Osteocyte (in vitro differentiated cells): ENCODE measurements around the gene MYO5B. TPM values are rescaled to one million over a fixed set of nuclear protein-coding genes. Genes with fewer than 3 reads are reported as not detected.

Experiments
- DNase-seq: peaks from one replicate; pipeline ENCODE4 v3.0.0; 2021; ENCODE audit warnings: mixed read lengths; ENCODE audit not compliant: unreplicated experiment; ENCODE audit errors: extremely low spot score
- H3K27ac Mint-ChIP-seq: one replicate; pipeline ENCODE4 v1.8.0; 2021; ENCODE audit warnings: mild to moderate bottlenecking, mixed read lengths; ENCODE audit not compliant: unreplicated experiment
- H3K27me3 Mint-ChIP-seq: one replicate; pipeline ENCODE4 v1.8.0; 2021; ENCODE audit warnings: mixed read lengths; ENCODE audit not compliant: unreplicated experiment
- H3K36me3 Mint-ChIP-seq: one replicate; pipeline ENCODE4 v1.8.0; 2021; ENCODE audit warnings: mixed read lengths; ENCODE audit not compliant: unreplicated experiment
- H3K4me1 Mint-ChIP-seq: one replicate; pipeline ENCODE4 v1.8.0; 2021; ENCODE audit warnings: mixed read lengths; ENCODE audit not compliant: unreplicated experiment
- H3K4me3 Mint-ChIP-seq: one replicate; pipeline ENCODE4 v1.8.0; 2021; ENCODE audit warnings: mild to moderate bottlenecking, moderate library complexity, mixed read lengths; ENCODE audit not compliant: unreplicated experiment
- H3K9me3 Mint-ChIP-seq: one replicate; pipeline ENCODE4 v1.8.0; 2021; ENCODE audit warnings: mixed read lengths; ENCODE audit not compliant: unreplicated experiment
- CTCF ChIP-seq: fragments of 200-600 bp; sonication (generic); IDR thresholded peaks from 2 replicates; pipeline ENCODE4 v1.5.0; 2021; ENCODE audit warnings: antibody characterized with exemption, mild to moderate bottlenecking, moderate library complexity
- total RNA-seq: library from RNA; stranded (reverse); gene quantifications from 2 replicates; pipeline ENCODE4 v1.2.1, GENCODE V29; 2021

Gene MYO5B
- total RNA-seq, 1 donor from 2014 or later: not detected

- Mint-ChIP-seq H3K4me3 (no peak overlapping the region), H3K27me3 (peaks cover 5% of the 10 kb centered on the region), H3K4me1 (no peaks in the 10 kb centered on the region), H3K9me3 (peaks cover 3% of the 10 kb centered on the region), H3K36me3 (no peaks in the 10 kb centered on the region), H3K27ac (no peak overlapping the region)
- no peak for TF ChIP-seq CTCF
- DNase-seq: no peak
These were observed 143.7 kb downstream of the MYO5B start for GRCh38 chr18:50051288-50051687.

- Mint-ChIP-seq H3K27ac (no peak overlapping the region), H3K4me1 (no peaks in the 10 kb centered on the region), H3K4me3 (no peak overlapping the region), H3K9me3 (no peaks in the 10 kb centered on the region), H3K27me3 (peaks cover 12% of the 10 kb centered on the region), H3K36me3 (no peaks in the 10 kb centered on the region)
- no peak for DNase-seq
- no peak for TF ChIP-seq CTCF
These were observed 149.8 kb downstream of the MYO5B start for GRCh38 chr18:50045126-50045525.

GRCh38 chr18:50044402-50044801 is 150.5 kb downstream of the MYO5B start:
- Mint-ChIP-seq H3K9me3 (no peaks in the 10 kb centered on the region), H3K4me1 (no peaks in the 10 kb centered on the region), H3K27me3 (peaks cover 12% of the 10 kb centered on the region), H3K36me3 (no peaks in the 10 kb centered on the region), H3K27ac (no peak overlapping the region), H3K4me3 (no peak overlapping the region)
- no peak for TF ChIP-seq CTCF
- DNase-seq: no peak

GRCh38 chr18:50042611-50043010 is 152.3 kb downstream of the MYO5B start:
- no peak for TF ChIP-seq CTCF
- peaks cover 12% of the 10 kb centered on the region for H3K27me3 Mint-ChIP-seq
- H3K9me3 Mint-ChIP-seq: no peaks in the 10 kb centered on the region
- H3K27ac Mint-ChIP-seq: no peak overlapping the region
- DNase-seq: no peak
- H3K4me1 Mint-ChIP-seq: no peaks in the 10 kb centered on the region
- no peaks in the 10 kb centered on the region for H3K36me3 Mint-ChIP-seq
- H3K4me3 Mint-ChIP-seq: no peak overlapping the region

- TF ChIP-seq CTCF: no peak
- no peak overlapping the region for H3K4me3 Mint-ChIP-seq
- no peaks in the 10 kb centered on the region for H3K9me3 Mint-ChIP-seq
- no peak for DNase-seq
- H3K4me1 Mint-ChIP-seq: no peaks in the 10 kb centered on the region
- H3K36me3 Mint-ChIP-seq: no peaks in the 10 kb centered on the region
- H3K27me3 Mint-ChIP-seq: peaks cover 8% of the 10 kb centered on the region
- no peak overlapping the region for H3K27ac Mint-ChIP-seq
These were observed 155.2 kb downstream of the MYO5B start for GRCh38 chr18:50039746-50040145.
